Measurements from ENCODE around the gene ABCC8. TPM values are rescaled to one million over a fixed set of nuclear protein-coding genes. Genes with fewer than 3 reads are reported as not detected.

Gene ABCC8
- total RNA-seq, 1 experiment from 2014 or later, result 7.3 TPM

DNA sequence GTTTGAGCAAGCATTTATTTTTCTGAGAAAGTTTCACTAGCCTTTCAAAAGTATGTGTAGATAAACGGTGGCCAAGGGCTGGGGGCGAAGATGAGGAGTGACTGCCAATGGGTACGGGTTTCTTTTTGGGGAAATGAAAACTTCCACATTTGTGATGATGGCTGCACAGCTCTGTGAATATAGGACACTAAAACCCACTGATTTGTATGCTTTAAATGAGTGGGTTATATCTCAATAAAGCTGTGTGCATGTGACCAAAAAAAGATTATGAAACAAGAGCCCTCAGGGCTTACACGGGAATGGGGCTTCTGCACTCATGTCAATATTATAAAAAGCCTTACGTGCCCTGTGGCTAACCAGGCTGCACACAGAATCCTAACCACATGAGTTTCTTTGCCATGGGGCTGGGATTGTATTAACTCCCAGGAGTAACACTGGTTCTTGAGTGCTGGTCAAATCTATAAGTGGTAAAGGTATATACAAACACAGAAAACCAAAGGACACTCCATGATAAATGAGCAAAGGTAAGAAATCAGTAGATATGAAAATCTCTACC, 31.3 kb downstream of the ABCC8 start (continued):
- TF ChIP-seq, protein P1, sequence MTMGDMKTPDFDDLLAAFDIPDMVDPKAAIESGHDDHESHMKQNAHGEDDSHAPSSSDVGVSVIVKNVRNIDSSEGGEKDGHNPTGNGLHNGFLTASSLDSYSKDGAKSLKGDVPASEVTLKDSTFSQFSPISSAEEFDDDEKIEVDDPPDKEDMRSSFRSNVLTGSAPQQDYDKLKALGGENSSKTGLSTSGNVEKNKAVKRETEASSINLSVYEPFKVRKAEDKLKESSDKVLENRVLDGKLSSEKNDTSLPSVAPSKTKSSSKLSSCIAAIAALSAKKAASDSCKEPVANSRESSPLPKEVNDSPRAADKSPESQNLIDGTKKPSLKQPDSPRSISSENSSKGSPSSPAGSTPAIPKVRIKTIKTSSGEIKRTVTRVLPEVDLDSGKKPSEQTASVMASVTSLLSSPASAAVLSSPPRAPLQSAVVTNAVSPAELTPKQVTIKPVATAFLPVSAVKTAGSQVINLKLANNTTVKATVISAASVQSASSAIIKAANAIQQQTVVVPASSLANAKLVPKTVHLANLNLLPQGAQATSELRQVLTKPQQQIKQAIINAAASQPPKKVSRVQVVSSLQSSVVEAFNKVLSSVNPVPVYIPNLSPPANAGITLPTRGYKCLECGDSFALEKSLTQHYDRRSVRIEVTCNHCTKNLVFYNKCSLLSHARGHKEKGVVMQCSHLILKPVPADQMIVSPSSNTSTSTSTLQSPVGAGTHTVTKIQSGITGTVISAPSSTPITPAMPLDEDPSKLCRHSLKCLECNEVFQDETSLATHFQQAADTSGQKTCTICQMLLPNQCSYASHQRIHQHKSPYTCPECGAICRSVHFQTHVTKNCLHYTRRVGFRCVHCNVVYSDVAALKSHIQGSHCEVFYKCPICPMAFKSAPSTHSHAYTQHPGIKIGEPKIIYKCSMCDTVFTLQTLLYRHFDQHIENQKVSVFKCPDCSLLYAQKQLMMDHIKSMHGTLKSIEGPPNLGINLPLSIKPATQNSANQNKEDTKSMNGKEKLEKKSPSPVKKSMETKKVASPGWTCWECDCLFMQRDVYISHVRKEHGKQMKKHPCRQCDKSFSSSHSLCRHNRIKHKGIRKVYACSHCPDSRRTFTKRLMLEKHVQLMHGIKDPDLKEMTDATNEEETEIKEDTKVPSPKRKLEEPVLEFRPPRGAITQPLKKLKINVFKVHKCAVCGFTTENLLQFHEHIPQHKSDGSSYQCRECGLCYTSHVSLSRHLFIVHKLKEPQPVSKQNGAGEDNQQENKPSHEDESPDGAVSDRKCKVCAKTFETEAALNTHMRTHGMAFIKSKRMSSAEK (CRISPR knock-in tag; IDR thresholded peaks at IDR 0.05; ENCODE audit: borderline replicate concordance), result no peak
- TF ChIP-seq ETV6 (CRISPR knock-in tag; IDR thresholded peaks at IDR 0.05), result no peak
- no peak for TF ChIP-seq GTF2I (CRISPR knock-in tag; conservative IDR thresholded peaks at IDR 0.05)
- TF ChIP-seq, protein P2, sequence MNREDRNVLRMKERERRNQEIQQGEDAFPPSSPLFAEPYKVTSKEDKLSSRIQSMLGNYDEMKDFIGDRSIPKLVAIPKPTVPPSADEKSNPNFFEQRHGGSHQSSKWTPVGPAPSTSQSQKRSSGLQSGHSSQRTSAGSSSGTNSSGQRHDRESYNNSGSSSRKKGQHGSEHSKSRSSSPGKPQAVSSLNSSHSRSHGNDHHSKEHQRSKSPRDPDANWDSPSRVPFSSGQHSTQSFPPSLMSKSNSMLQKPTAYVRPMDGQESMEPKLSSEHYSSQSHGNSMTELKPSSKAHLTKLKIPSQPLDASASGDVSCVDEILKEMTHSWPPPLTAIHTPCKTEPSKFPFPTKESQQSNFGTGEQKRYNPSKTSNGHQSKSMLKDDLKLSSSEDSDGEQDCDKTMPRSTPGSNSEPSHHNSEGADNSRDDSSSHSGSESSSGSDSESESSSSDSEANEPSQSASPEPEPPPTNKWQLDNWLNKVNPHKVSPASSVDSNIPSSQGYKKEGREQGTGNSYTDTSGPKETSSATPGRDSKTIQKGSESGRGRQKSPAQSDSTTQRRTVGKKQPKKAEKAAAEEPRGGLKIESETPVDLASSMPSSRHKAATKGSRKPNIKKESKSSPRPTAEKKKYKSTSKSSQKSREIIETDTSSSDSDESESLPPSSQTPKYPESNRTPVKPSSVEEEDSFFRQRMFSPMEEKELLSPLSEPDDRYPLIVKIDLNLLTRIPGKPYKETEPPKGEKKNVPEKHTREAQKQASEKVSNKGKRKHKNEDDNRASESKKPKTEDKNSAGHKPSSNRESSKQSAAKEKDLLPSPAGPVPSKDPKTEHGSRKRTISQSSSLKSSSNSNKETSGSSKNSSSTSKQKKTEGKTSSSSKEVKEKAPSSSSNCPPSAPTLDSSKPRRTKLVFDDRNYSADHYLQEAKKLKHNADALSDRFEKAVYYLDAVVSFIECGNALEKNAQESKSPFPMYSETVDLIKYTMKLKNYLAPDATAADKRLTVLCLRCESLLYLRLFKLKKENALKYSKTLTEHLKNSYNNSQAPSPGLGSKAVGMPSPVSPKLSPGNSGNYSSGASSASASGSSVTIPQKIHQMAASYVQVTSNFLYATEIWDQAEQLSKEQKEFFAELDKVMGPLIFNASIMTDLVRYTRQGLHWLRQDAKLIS (CRISPR knock-in tag; IDR thresholded peaks at IDR 0.05; ENCODE audit: borderline replicate concordance), result no peak
- no peak for TF ChIP-seq ZNF263 (CRISPR knock-in tag; IDR thresholded peaks at IDR 0.05; ENCODE audit: low read depth)
- TF ChIP-seq, protein P3, sequence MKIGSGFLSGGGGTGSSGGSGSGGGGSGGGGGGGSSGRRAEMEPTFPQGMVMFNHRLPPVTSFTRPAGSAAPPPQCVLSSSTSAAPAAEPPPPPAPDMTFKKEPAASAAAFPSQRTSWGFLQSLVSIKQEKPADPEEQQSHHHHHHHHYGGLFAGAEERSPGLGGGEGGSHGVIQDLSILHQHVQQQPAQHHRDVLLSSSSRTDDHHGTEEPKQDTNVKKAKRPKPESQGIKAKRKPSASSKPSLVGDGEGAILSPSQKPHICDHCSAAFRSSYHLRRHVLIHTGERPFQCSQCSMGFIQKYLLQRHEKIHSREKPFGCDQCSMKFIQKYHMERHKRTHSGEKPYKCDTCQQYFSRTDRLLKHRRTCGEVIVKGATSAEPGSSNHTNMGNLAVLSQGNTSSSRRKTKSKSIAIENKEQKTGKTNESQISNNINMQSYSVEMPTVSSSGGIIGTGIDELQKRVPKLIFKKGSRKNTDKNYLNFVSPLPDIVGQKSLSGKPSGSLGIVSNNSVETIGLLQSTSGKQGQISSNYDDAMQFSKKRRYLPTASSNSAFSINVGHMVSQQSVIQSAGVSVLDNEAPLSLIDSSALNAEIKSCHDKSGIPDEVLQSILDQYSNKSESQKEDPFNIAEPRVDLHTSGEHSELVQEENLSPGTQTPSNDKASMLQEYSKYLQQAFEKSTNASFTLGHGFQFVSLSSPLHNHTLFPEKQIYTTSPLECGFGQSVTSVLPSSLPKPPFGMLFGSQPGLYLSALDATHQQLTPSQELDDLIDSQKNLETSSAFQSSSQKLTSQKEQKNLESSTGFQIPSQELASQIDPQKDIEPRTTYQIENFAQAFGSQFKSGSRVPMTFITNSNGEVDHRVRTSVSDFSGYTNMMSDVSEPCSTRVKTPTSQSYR (CRISPR knock-in tag; IDR thresholded peaks at IDR 0.05), result no peak
- TF ChIP-seq PRRX2 (CRISPR knock-in tag; IDR thresholded peaks at IDR 0.05), result no peak
- TF ChIP-seq, protein P4, sequence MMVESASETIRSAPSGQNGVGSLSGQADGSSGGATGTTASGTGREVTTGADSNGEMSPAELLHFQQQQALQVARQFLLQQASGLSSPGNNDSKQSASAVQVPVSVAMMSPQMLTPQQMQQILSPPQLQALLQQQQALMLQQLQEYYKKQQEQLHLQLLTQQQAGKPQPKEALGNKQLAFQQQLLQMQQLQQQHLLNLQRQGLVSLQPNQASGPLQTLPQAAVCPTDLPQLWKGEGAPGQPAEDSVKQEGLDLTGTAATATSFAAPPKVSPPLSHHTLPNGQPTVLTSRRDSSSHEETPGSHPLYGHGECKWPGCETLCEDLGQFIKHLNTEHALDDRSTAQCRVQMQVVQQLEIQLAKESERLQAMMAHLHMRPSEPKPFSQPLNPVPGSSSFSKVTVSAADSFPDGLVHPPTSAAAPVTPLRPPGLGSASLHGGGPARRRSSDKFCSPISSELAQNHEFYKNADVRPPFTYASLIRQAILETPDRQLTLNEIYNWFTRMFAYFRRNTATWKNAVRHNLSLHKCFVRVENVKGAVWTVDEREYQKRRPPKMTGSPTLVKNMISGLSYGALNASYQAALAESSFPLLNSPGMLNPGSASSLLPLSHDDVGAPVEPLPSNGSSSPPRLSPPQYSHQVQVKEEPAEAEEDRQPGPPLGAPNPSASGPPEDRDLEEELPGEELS (CRISPR knock-in tag; IDR thresholded peaks at IDR 0.05), result no peak
- no peak for TF ChIP-seq NFATC4 (CRISPR knock-in tag; IDR thresholded peaks at IDR 0.05)
- TF ChIP-seq CREM (CRISPR knock-in tag; IDR thresholded peaks at IDR 0.05), result no peak
- TF ChIP-seq ZNF121 (CRISPR knock-in tag; IDR thresholded peaks at IDR 0.05), result no peak

DNA sequence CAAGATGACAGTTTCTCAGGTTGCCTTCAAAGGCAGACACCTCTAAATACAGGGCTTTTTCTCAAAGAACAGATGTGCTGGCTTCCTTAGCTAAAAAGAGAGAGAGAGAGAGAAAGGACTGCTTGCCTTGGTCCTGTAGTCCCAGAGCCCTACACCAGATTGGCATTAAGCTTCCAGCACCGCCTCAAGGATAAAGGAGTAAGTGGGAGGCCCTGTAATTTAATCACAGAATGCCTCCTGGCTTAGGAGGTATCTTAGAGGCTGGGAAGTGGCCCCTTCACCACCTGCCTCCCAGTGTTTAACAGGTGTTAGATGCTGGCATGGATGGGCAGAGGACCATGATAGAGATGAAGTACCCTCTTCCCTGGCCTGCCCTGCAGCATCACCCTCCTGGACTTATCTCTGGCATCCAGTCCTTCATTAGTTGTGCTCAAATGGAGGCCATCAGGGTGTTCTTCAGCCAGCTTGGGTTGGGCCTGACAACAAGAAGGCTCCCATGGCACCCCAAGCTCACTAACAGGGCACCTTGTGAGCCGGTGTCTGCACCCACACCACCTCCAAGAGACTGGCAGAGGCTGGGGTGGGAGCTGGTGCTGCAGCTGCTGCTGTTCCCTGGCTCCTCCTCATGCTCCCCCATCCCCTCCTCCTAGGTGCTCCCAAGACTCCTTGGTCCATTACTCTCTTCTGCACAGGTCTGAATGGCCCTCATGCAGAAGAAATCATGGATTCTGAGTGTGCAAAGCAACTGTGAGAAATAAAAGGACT, 32.5 kb downstream of the ABCC8 start:
- Mint-ChIP-seq H3K4me1 (peaks cover 10% of the 10 kb centered on the region), H3K27ac (no peak overlapping the region), H3K27me3 (ENCODE audit: low read depth) (peaks cover 39% of the 10 kb centered on the region), H3K9me3 (peaks cover 8% of the 10 kb centered on the region), H3K36me3 (no peaks in the 10 kb centered on the region), H3K4me3 (no peak overlapping the region)
- DNase-seq (ENCODE audit: low spot score) (no peak), ATAC-seq (no peak)
- POLR2A ChIA-PET, result no interaction called here
- CTCF ChIA-PET, result interaction anchor here (1.5 kb wide), 1 partner anchor 29 kb away, joined by 6 read pairs; no protein-coding TSS in a partner anchor
- TF ChIP-seq ESRRA (CRISPR knock-in tag; IDR thresholded peaks at IDR 0.05; ENCODE audit: borderline replicate concordance) (no peak), MYBL2 (CRISPR knock-in tag; IDR thresholded peaks at IDR 0.05) (no peak), NFATC4 (CRISPR knock-in tag; IDR thresholded peaks at IDR 0.05) (no peak), NR2C2 (CRISPR knock-in tag; IDR thresholded peaks at IDR 0.05) (no peak), KAT7 (CRISPR knock-in tag; IDR thresholded peaks at IDR 0.05; ENCODE audit: borderline replicate concordance) (no peak), GABPB1 (CRISPR knock-in tag; IDR thresholded peaks at IDR 0.05) (no peak), PRRX2 (CRISPR knock-in tag; IDR thresholded peaks at IDR 0.05) (no peak), CREM (CRISPR knock-in tag; IDR thresholded peaks at IDR 0.05) (no peak), SOX15 (CRISPR knock-in tag; IDR thresholded peaks at IDR 0.05) (no peak), ELF4 (CRISPR knock-in tag; IDR thresholded peaks at IDR 0.05; ENCODE audit: low read depth) (no peak)
- TF ChIP-seq, protein P5, sequence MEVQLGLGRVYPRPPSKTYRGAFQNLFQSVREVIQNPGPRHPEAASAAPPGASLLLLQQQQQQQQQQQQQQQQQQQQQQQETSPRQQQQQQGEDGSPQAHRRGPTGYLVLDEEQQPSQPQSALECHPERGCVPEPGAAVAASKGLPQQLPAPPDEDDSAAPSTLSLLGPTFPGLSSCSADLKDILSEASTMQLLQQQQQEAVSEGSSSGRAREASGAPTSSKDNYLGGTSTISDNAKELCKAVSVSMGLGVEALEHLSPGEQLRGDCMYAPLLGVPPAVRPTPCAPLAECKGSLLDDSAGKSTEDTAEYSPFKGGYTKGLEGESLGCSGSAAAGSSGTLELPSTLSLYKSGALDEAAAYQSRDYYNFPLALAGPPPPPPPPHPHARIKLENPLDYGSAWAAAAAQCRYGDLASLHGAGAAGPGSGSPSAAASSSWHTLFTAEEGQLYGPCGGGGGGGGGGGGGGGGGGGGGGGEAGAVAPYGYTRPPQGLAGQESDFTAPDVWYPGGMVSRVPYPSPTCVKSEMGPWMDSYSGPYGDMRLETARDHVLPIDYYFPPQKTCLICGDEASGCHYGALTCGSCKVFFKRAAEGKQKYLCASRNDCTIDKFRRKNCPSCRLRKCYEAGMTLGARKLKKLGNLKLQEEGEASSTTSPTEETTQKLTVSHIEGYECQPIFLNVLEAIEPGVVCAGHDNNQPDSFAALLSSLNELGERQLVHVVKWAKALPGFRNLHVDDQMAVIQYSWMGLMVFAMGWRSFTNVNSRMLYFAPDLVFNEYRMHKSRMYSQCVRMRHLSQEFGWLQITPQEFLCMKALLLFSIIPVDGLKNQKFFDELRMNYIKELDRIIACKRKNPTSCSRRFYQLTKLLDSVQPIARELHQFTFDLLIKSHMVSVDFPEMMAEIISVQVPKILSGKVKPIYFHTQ (CRISPR knock-in tag; IDR thresholded peaks at IDR 0.05), result no peak

All from WTC11 (cell line).